ENCODE results near the gene SKIC8.

The SKIC8 gene

DNA sequence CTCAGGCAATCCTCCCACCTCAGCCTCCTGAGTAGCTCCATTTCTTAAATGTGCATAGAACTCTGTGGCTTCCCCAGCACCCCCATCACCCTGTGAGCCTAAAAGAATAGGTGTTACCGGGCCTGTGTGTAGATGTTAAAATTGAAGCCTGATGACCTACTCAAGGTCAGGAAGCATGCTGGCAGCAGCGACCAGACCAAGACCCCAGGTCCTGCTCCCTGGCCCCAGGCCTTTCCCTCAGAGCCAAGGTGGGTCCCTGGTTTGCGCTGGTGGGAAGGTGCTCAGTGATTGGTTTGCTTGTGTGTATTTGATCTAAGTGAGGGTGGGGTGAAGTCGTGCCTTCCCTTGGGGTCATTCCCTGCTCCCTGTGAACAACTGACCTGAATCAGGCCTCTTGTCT is 22.4 kb upstream of the SKIC8 start:
- DNase-seq: no peak

DNA sequence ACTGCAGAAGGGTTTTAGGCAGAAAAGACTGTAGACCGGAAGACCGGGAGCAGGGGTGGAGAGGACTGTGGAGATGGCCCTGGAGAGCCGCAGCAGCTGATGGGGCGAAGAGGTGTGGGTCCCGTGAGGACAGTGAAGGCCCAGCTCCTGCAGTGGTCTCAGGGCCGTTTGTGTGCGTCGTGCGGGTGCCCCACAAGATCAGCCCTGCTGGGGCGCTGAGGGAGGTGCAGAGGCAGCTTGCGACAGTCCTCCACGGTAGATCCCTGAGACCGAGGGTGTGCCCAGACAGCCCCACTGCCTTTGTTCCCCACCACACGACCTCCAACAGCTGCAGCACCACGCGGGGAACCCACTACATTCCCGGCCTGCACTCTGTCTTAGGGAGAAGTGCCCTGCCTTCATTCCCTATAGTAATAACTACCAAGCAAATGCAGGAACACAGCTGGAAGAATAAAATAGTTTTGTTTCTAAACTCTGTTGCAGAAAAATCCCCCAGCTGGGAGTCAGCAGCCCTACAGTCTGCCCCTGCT is 21.7 kb upstream of the SKIC8 start:
- DNase-seq: no peak

DNA sequence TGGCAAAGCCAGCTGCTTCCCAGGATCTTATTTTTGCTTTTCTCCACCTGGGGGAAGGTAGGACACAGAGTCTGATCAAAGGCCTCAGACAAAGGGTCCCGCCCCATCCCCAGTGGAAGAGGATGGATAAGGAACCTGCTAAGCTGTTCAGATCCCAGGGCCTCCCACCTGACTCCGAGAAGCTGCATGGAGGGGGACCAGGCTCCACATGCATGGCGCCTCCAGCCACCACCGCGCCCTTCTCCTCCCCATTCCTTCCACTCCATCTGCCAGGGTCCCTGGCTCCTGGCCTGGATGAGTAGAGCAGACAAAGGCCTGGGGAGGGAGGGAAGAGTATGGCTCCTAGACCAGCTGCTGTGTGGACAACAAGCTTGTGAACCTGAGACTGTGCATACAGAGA is 20.8 kb upstream of the SKIC8 start:
- DNase-seq: no peak

DNA sequence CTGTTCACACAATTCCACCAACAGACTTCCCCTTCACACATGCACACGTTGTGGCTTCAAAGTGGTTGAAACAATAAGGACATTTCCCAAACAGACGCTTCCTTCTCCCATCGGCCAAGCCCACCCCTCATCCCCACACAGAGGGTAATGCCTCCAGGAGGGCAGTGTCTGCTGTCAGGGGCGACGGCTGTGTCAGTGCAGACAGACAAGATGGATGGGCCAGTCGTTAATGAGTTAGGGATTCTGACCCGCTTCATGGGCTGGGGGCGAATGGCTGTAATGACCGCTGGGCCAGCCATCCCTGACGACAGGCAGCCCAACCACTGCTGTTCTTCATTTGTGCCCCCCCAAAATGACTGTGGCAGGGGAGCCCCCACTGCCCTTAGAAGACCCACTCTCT is 20.2 kb upstream of the SKIC8 start:
- no peak for DNase-seq

DNA sequence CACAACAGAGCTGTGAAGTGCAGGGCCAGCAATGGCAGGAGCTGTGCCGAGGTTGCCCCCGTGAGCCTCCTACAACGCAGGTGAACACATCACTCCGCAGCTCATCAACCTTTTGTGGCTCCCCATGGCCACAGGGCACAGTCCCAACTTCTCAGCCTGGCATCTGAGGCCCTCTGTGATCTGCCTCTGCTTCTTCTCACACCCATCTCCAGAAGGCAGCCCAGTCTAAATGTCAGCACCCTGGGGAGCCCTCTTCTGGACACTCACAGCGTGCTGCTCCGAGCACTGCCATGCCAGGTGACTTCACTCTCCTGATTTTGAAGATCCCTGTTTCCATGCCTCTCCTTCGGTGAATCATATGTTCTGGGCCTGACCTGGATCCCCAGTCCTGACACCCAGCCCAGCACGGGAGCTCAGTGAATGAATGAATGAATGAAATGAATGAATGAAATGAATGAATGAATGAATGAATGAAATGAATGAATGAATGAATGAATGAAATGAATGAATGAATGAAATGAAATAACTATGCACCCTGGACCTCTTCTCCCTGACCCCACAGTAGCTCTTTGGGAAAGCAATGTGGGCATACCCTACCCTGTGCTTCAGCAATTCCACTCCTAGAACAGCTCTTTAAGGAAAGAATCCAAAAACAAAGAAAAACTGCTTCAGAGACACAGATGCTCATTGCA is 17.9 kb upstream of the SKIC8 start:
- no peak for DNase-seq

DNA sequence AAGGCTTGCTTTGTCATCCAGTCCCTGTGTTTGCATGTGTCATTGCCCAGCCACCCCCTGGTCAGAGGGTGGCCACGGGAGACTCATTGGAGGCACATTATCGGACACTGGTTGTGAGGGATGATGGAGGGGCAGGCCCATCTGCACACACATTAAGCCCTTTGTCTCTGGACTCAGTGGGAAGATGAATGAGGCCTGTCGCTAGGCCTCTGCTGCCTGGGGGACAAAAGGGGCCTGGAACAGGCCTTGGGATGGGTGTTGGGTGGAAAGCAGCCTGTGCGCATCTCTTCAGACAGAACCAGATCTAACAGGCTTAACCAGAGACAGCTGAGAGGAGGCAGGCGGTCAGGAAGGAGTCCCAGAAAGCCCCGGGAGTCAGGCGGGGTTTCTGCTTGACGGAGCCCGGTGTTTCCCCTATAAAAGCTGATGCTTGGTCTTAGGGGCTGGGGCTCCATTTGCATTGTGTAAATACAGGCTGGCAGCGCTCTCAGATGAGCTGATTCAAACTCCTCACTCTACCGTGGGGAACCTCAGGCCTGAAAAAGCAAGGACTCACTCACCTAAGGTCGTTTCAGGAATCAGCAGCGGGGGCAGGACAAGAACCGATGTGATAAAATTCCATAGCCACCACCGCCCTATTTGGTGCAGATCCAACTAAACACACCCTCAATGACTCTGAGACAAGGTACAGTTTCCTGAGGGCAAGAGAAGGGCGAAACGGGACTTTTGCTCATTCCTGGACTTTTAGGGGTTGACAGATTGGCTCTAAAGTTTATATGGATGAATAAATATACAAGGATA is 17.1 kb upstream of the SKIC8 start:
- no peak for DNase-seq

DNA sequence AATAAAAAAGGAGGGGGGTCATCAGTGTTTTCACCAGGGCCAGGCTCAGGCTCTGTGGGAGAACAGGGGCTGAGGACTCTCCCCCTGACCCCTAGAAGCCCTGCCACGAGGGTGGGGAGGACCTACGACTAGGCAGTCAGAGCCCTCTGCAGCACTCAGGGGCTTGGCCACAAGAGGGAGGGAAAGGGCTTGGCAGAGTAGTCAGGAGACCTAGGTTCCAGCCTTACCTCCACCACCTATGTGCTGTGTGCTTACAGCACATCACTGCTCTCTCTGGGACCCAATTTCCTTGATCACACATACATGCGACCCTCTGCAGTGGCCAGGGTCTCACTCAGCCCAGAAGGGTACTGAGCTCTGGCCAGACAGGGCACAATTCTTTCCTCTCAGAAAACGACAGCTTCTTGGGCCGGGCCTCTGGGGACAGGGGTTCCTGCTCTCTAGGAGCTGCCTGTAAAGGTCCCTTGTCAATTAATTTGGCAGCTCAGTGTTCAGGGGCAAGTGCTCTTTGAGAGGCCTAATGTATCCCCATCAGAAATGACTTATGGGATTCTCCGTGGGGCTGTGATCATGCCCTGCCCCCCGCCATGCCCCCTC is 16.4 kb upstream of the SKIC8 start:
- no peak for DNase-seq

DNA sequence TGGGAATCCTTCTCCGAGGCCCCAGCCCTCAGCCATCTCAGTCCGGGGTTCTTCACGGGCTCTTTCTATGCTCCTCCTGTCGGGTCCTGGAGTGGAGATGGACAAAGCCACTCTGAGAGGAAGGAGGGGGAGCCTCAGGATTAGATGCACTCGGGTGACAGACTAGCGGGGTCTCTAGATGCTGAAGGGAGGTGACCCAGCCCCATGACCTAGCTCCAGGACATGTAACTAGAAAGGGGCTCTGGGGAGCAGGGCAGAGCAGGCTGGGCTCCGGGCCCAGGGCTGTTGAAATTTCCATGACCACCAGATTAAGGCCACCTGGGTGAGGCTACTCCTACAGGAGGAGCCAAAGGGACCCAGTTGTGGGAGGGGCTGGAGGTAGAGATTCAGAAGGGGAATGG is 14.8 kb upstream of the SKIC8 start:
- no peak for DNase-seq

DNA sequence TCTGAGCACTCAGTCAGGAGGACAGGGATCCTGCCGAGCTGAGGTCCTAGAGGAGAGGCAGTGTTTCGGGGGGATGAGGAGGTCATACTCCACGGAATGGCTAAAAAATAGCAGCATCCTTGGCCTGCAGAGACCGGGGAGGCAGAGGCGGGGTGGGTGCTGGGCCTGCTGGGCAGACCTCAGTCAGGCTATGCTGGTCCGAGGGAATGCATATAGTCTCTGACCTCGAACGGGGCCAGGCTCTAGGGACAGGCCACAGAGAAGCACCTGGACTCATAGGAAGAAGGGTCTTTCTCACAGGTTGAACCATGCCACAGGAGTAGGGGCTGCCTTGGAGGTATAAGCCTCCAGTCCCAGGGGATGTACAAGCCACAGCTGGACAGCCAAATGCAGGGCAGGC is 14.0 kb upstream of the SKIC8 start:
- no peak for DNase-seq

DNA sequence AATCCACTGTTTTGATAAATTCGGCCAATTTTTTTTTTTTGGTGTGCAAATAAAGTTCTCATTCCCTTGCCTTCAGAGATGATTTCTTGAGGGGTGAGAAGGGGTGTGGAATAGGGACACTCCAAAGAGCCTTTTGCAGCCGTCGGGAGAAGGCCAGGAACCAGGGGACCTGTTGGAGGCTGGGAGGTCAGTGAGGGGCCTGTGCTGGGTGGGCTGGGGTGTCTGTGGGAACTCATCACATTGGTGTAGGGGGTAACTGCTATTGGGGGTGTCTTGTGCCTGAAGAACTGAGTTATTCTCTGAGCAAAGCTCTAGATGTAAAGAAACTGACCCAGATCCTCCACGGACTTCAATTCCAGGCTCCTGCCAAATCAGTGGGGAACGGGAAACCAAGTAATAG is 13.5 kb upstream of the SKIC8 start:
- no peak for DNase-seq

DNA sequence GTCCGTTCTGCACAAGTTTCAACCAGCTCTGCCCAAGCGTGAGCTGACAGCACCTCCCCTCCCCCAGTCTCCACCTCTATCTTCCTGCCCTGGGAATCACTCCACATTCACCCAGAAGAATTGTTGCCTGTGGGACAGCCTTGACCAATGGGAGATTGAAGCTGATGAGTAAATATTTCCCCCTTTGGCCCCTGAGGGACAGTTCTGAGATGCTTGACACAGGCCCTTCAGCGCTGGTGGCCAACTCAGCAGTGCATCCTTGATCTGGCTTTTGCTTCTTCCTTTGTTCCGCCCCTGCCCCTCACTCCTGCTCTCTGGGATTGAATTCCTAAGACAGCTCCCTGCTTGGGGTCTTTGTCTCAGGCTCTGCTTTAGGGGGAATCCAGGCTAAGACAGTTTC is 13.1 kb upstream of the SKIC8 start:
- DNase-seq: no peak

DNA sequence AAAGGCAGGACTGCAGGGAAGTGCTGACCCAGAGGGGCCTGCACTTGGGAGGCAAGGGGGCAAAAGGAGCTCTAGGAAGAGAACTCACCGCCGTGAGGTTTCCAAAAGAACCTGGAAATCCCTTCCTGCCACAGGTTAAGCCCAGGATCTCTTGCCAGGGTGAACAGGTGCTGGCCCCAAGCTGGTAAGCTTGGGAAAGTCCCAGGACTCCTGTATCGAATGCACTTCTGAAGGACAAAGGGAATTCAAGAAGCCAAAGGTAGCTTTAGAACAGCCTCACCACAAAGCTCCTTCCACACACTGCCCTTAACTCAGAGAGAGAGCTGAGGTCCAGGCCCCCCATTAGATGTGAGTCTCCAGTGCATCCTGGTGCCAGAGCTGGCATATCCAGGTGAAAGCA is 11.9 kb upstream of the SKIC8 start:
- no peak for DNase-seq

DNA sequence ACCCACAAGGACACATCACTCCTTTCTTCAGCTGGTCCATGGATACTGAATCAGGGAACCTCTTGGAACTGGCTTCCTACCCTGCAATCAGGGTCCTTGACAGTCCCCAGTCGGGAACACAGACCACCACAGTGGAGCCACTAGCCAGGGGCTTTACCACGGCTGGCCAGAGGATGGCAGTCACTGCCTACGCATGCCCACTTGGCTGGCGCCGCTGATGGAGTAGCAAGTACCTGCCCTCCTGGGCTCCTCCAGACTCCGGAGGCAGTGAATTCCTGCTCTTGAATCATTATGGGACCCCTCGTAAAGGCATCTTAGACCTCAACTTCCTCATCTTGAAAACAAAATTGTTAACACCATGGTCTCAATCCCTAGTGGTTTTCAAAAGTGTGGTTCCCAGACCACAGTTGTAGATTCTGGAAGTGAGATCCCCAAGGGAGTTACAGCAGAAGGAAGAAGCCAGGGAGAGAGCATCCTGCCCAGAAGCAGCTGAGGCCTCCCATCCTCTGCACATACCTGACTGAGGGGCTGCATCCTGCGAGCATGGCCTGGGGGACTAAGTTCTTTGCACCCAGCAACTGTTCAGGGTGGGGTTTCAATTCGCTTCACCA is 9.1 kb upstream of the SKIC8 start:
- DNase-seq: peak; percentile 53

DNA sequence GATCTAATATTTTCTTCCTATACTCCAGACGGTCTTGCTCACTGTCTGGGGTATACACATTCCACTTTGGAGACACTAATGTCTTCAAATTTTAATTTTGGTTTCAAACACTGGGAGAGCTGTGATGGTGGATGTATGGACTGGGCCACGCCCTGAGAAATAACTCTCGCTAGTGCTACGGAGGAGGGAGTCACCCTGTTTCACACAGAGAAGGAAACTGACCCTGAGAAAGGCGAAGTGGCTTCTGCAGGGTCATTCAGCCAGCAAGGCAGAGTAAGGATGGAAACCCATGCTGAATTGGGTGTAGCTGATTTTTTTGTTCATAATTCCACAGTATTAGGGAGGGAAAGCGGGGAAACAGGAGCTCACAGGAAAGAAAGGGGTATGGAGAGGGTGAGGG is 8.6 kb upstream of the SKIC8 start:
- DNase-seq: no peak

DNA sequence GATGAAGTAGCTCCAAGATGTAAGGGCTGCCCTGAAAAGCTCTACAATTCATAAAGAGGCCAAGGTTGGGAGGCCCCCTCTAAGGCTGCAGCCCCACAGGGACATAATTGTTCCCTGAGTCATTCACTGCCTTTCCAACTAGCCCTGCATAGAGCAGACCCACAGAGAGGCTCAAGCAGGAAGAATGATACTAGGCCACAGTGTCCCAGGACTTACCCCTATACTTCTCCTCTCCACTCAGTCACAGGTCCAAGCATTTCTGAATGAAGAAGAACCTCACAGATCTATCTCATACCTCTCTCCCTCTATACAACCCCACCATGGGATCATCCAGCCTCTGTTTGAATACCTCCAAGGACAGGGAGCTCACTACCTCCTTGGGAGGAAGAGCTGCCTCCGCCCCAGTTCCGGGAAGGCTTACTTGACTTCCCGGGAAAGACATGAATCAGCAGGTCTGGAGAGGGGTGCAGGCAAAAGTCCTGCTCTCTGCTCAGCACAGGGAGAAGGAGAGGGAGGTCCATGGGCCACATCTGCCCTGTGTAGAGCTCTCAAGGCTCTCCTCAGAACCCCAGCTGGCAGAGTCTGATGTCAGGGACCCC is 6.9 kb upstream of the SKIC8 start:
- no peak for DNase-seq

DNA sequence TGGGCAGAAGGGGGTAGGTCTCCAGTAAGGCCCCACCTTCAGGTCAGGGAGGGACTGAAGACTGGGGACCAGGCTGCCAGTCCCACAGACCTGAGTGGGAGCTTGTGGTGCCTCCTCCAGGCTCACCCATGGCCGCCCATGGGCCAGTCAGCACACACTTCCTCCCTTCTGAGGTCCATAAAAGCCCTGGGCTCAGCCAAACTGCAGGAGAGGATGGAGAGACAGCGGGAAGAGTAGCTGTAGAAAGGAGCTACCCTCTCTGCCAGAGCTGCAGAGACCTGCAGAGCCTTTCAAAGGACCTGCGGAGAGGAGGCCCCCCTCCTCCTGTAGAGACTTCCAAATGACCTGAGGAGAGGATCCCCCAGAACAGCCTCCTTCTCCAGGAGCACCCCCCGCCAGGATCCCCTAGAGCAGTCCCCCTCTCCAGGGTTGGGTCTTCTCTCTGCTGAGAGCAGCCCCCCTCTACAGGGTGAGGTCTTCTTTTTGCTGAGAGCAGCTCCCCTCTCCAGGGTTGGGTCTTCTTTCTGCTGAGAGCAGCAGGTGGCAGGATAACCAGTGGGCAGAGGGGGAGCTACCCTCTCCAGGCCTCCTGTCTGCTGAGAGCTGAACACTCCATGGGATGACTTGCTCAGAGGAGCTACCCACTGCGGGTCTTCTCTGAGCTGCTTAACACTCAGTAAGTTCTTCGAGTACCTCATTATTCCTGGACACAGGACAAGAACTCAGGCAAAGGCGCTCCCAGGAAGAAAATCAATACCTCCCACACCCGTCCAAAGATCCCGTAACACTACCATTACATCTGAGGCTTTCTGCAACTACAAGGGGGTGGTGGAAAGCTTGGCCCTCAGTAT is 5.0 kb upstream of the SKIC8 start:
- DNase-seq: no peak

DNA sequence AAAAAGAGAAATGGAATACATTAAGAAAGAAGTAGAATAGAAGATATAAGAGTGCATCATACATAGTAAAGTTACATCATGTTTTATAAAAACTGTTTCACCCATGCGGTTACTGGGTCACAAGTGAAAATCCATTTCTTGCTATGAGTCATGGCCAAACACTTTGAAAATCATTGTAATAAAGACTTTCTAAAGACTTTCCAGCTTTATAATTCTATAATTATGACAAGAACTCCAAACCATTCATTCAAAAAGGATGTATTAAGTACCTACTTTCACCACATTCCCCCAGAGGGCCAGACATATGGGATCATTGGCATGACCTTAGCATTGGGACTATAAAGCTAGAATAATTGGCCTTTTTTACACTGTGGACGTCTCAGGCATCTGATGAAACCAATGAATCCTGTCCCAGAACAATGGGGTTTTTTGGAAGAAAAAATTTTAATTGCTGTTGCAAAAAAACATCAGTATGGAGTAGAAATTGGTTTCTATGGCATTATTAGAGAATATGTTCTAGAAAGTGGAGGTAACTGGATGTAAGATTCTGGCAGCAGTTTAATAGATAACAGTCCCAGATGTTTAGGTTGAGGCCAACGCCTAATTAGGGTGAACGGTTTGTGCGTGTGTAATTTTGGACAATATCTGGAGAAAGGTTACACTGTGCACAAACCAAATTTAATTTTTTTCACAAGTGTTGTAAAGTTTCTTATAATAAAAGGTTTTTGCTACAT is 3.3 kb upstream of the SKIC8 start:
- DNase-seq: no peak

DNA sequence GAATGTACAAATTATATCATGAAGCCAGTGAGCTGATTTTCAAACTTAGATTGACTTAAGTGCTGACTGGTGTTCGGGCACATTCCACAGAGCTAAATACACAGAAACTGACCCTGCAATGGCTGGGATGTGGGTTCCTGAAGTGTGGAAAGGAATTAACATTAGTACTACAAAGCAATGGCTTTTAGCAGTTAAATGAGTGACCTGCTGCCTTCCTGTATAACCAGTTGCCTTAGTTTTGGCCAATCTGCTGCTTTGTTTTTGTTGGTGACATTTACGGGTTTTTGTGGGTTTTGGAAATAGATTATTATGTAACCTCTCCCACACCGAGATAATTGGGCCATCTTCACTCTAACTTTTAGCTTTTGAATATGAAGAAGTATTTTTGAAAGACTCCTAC is 2.4 kb upstream of the SKIC8 start:
- DNase-seq: no peak

DNA sequence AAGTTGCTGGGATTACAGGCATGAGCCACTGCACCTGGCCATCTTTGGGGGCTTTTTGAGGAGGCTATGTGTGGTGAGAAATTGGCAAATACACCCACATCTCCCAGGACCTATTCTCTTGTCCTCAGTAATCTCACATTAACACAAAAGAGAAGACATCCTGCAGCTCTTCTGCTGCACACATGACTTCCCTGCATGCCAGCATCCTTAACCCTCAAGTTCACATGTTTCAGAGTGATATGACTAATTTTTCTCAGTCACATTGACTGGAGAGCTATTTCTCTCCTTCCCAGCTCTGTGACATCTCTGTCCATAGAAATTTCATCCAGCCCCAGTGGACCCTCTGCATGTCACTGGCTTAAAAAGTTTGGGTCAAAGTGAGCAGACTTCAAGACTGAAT is 1.9 kb upstream of the SKIC8 start:
- DNase-seq: no peak

DNA sequence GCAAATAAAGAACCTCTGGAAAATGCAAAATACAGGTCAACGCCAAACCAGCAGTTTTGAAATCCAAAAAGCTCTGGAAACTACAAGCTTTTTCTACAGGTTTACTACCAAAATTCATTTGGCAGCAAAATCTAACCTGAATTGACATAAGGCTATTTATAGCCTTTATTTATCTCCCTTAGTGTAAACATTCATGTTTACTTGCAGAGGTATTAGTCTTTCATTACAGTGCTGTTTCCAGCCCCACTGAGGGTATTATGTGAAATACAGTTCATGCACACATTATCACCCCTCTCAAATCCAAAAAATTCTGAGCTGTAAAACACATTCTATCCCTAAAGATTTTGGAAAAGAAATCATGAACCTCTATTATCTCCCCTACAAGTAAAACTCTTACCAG is 7.2 kb downstream of the SKIC8 start:
- no peak for DNase-seq

DNA sequence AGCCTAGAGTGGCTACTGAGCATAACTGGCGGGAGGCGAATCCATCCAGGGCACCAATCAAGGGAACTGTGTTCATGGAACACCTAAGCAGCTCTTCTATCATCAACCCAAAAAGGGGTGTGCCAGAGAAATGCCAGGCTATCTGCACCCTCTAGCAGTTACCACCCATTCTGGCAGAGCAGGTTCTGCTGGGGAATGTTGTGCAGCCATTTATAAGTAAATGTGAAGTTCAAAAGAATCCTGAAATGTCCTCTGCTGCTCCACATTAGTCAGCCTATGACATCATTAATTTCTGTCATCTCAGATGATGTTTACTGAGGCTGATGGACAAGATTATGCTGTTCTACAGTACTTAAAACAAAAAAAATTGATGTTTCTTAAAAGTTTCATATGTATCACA is 7.7 kb downstream of the SKIC8 start:
- no peak for DNase-seq

DNA sequence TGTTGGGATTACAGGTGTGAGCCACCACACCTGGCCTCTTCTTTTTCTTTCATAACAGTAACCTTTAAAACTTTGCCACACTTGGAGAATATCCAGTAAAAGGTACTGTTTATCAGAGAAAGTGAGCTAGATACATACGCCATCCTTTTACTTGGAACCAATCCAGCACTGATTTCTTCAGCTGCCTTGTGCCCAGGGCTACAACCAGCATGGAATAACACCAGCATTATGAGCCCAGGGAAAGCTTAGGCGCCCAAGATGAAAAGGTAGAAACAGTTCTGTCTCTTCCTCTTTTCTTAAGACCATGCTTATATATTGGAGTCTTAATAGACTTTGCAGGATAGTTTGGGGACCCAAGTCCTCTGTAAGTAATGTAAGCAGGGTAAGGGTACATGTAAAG is 8.4 kb downstream of the SKIC8 start:
- no peak for DNase-seq
